NK-92 (cell line): ENCODE data around the gene LRPAP1.

Experiments
- DNase-seq: peaks from one replicate; lab custom pipeline; 2025; ENCODE audit not compliant: unreplicated experiment; lab: John Stamatoyannopoulos, UW

The LRPAP1 gene

DNA sequence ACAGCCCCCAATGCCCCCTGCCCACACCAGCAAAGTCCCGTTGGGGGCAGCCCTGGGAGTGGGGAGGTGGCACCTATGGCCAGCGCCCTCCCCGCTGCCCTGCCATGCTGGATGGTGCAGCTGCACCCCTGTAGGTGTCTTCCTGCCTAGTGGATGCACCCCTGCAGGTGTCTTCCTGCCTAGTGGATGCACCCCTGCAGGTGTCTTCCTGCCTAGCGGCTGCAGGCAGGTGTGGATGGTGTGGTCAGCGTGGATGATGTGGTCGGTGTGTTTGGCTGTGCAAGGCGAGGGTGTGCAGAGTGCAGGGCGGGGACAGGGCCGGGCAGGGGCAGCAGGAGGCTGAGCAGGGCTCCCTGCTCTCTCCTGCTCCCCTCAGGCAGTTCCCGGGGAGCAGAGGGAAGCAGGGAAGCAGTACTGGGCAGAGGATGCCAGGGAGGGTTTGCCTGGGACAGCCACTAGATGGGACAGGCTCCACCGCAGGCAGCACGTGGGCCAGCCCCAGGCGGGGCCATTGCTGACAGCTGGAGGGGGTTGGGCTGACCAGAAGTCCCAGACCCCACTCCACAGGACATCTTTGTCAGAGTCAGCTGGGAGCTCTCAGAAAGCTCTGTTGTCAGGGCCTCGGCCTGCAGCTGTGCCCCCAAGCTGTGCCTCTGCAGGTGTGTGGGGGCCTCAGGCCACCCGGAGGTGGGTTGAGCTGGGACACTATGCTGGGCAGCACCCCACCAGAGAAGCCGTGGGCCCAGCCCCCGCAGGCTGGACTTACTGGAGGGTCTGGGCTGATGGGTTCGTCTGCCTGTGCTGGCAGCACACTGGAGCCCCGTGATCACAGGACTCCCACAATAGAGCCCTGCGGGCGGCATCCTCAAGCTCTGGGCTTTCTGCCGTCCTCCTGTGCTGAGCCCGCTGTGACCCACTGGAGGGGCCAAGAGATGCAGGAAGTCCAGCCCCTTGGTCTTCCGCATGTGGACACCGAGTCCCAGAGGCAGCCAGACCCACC is 45.4 kb downstream of the LRPAP1 start:
- DNase-seq = no peak

DNA sequence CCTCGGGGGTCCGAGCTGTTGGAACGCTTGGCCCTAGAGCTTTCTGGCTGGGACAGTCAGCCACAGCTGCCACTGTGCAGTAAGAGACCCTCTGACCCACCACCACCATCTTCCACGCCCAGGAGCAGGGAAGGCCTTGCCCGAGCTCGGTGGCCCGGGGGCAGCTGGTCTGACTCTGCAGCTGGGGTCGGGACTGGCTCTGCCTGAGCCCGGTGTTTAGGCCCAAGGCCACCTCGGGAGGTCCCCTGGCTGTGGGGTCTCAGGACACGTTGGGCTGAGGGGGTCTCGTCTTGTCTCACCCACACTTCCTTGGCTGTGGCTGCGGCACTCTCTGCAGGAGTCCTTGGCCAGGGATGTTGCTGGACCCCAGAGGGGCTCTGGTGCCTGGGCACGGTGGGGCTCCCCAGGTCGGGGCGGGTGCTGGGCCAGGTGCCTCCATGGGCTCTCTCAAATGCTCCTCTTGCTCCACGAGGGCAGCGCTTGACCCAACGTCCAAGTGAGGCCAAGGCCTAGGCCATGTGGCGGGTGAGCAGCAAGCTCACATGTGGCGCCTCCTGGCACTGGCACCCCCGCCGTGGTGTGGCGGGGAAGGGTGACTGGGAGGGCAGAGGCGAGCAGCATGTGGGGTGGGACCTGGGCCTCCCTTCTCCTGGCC is 46.2 kb downstream of the LRPAP1 start:
- DNase-seq = no peak

DNA sequence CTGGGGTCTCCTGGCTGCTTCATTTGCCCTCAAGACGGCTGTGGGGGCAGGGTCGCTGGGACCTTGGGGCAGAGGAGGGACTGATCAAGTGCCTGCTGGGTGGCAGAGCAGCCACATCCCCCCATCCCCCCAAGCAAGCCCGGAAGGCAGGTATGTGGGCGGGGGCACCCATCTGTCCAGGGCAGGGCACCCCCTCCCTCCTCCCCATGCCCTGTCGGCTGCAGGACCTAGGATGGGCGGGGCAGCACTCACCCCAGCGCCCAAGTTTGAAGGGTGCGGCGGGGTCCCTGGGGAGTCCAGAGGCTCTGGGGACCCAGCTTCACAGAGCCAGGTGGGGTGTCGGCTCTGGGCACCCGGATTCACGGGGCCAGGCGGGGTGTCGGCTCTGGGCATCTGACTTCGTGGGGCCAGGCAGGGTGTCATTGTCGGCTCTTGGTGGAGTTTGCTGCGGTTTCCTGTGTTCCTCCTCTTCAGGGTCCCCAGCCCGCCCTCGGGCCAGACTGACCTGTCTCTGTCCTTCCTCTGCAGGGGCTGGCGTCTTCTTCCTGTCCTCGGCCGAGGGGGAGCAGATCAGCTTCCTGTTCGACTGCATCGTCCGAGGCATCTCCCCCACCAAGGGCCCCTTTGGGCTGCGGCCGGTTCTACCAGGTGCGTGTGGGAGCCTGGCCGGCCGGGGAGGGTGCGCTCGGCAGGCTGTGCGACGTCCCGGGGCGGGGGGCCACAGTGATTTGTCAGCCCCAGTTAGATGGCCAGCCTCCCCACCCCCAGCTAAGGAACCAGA is 47.0 kb downstream of the LRPAP1 start:
- no peak for DNase-seq

GRCh38 chr4:3484057-3484973 is 47.9 kb downstream of the LRPAP1 start:
- no peak for DNase-seq

GRCh38 chr4:3483471-3483921 is 48.7 kb downstream of the LRPAP1 start:
- no peak for DNase-seq

DNA sequence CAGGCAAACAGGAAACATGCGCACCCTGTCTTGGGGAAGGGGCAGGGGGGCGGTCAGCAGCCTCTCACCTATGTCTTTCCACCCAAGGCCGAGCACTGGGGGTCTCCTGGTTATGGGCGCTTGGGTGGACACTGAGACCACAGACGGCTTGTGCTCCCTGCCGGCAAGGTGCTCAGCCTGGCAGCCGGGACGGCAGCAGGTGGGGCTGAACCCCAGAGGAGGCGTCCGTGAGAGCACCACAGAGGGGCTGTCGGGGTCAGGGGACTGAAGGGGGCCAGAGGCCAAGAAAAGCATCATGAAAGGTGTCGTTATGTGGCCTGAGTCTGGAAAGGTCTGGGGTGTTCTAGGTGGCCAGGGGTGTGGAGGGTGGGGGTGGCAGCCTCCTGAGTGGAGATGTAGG is 49.5 kb downstream of the LRPAP1 start:
- no peak for DNase-seq

DNA sequence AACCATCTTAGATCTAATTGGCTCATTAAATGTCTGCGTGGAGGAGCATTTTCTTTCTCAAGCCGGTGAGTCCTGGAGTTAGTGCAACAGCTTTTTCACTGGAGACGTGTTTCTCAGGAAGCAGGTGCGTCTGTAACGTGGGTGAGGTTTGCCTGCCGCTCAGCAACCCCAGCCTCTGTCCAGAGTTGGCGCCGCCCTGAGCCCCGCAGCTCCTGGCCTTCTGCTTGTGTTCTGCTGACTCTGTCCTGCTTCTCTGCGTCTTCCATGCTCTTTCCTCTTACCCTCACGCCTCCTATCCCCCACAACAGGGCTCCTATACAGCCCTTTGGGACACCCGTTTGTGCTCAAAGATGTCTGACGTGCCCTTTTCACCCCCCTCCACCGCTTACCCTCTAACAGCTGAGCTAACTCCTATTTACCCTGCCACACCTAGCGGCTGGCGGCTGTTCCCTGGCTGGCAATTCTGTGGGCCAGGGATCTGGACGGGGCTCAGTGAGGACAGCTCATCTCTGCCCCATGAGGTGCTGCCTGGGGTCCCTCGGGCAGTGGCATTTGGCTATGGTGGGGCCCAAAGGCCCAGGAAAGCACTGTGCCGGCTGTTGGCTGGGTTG is 50.3 kb downstream of the LRPAP1 start:
- DNase-seq = no peak

GRCh38 chr4:3481113-3481531 is 51.1 kb downstream of the LRPAP1 start:
- no peak for DNase-seq

DNA sequence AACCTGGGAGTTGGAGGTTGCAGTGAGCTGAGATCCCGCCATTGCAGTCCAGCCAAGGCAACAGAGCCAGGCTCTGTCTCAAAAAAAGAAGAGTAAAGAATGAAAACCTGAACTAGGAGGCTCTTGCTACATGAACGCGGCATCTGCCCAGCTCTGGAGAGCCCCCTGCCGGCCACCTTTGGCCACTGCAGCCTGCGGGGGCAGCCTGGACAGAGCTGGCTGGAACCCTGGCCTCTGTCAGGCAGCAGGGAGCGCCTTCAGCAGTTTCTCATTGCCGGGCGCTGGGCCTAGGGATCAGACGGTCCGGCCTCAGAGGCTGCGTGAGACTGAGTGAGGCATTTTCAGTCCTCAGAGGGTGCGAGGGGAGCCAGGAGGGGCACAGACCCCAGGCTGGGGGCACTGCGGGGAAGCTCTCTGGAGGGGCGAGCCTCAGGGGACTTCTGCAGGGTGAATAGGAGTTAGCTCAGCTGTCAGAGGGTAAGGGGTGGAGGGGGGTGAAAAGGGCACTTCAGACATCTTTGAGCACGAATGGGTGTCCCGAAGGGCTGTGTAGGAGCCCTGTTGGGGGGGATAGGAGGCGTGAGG is 51.6 kb downstream of the LRPAP1 start:
- no peak for DNase-seq

DNA sequence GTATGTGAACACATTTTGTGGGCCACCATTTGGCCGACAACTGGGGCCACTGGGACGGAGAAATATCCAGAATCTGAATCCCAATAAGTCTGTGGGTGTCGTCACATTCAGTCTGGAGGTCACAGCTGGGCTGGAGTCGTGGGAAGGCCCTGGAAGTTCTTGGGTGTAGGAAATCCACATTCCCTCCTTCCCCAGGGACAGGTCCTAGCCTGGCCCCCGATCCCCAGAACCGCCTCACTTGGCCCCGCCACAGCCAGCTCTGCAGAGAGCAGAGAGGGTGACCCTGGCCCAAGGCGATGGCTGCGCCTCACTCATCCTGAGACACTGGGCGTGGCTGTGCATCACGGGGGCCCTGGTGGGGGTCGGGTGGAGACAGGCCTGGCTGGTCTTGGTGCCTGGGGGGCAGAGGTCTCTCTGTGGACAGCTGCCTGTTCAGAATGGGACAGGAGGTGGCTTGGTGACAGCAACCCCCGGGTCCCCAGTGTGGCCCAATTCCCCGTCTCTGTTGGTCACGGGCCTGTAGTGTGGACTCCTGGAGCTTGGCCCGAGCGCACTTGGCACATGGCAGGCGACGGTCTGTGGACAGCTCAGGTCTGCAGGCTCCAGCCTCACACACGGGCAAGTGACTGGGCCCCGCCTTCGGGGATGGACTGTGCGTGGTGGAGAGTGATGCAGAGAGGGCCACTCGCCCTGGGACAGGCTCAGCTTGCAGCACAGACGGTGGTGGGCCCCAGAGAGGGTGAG is 52.7 kb downstream of the LRPAP1 start:
- DNase-seq = no peak

DNA sequence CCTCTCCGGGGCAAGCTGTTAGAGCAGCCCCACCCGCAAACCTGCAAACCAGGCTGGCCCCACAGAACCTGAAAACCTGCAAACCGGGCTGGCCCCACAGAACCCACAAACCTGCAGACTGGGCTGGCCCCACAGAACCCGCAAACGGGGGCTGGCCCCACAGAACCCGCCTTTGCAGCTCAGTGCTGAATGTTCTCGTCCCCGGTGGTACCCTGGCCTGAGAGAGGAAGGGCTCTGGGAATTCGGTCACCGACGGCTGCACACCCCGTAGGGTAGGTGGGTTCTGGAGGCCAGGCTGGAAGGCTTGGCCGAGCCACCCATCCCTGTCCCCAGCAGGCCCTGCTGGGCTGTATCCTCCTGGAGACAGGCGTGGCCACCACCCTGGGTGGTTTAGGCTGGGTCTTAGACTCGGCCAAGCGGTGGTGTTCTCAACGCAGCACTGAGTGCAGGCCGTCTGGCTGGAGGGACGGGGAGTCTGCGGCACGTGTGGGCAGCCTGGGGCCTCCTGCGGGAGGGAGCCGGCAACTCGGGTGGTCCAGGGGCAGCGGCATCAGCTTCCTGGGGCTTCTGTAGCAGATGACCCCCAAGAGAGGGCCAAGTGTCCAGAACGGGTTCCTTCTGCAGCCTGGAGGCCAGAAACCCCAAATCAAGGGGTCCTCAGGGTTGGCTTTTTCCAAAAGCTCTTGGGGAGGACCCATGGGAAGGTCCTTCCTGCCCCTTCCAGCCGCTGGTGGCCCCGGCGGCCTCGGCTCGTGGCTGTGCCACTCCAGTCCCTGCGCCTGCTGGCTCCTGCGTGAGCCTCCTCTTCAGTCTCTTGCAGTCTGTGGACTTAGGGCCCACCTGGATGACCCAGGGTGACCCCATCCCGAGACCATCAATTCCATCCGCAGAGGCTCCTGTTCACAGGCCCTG is 53.5 kb downstream of the LRPAP1 start:
- no peak for DNase-seq

DNA sequence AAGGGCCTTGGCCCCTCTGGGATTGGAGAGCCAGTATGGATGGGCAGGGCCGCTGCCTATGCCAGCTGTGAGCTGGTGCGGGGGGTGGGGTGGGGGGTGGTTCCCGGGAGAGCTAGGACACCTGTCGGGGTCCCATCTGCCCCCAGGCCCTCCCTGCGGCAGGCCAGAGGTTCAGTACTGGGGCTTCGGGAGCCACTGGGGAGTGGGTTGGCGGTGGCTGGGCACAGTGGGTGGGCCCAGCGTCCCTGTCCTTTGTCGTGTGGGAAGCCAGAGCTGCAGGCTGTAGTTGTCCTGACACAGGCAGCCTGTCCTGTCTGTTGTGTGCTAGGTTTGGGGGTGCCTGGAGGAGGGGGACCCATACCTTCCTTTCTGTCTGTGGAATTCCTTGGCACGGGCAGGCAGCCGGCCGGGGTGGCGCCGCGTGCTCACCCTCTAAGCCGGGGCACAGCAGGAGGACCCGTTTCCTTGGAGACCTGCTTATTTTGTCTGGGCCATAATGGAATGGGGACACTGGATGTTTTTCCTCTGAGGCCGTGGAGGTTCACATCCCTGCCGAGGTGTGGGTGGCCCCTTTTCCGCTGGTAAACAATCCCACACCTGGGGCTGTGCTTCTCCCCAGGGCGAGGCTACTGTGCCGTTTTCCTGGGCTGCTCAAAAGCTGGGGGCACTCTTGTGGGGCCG is 54.3 kb downstream of the LRPAP1 start:
- DNase-seq = no peak

DNA sequence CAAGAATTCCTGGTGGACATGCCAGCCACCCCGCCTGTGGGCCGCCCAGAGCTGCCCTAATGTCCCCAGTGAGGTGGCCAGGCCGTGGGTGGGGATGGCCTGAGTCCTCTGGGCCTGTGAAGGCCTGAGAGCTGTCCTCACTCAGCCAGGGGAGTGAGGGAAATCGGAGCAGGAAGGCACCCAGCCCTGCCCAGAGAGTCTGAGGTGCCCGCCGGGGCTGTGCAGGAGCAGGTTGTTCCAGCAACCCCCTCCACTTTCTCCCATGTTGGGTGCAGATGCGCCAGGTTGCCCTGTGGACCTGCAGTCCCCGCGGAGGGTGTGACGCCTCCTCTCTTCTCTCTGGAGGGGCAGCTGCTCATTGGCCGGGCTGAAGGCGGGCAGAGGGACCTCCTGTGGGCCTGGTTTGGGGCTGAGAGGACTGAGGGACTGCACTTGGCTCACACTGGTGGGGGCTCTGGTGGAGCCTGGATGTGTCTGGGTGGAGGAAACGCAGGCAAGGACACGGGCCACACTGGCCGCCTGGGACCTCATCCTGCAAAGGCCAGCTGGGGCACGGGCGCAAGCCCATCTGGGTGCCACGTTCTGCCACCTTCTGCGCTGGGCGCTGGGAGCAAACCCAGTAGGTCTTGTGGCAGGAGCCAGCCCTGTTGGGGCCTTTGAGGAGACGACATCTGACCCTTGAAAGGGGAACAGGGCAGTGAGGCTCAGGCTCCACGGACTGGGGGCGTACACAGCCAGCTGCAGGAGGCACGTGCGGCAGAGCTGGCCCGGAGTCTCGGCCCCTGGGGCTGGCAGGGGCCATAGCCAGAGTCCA is 55.1 kb downstream of the LRPAP1 start:
- no peak for DNase-seq

- DNase-seq = no peak
Measured at GRCh38 chr4:3476341-3476747, 55.9 kb downstream of the LRPAP1 start.

GRCh38 chr4:3475713-3476260 is 56.4 kb downstream of the LRPAP1 start:
- DNase-seq = no peak
